HG03457 (cell line): ENCODE data around the gene COL15A1.

ENCODE experiments used
- ATAC-seq: cut with Tn5 transposase; IDR thresholded peaks from one replicate; pipeline ENCODE4 v1.9.1; 2021; ENCODE audit warnings: moderate number of reproducible peaks; ENCODE audit not compliant: unreplicated experiment

The COL15A1 gene

GRCh38 chr9:98971168-98971914 lies 27.6 kb downstream of the COL15A1 start:
- no peak for ATAC-seq

- ATAC-seq = no peak
Observed at GRCh38 chr9:98971915-98972223, 28.2 kb downstream of the COL15A1 start.

GRCh38 chr9:98972716-98973115 lies 29.0 kb downstream of the COL15A1 start:
- ATAC-seq = no peak

- ATAC-seq = no peak
Observed at GRCh38 chr9:98973171-98973570, 29.5 kb downstream of the COL15A1 start.

GRCh38 chr9:98973576-98973975 lies 29.9 kb downstream of the COL15A1 start:
- ATAC-seq = no peak

GRCh38 chr9:98974106-98974505 lies 30.4 kb downstream of the COL15A1 start:
- ATAC-seq = no peak

GRCh38 chr9:98974554-98974953 lies 30.8 kb downstream of the COL15A1 start:
- no peak for ATAC-seq

- peak; percentile 83 for ATAC-seq
Observed at GRCh38 chr9:98974994-98975712, 31.4 kb downstream of the COL15A1 start.

GRCh38 chr9:98975838-98976237 lies 32.1 kb downstream of the COL15A1 start:
- no peak for ATAC-seq

GRCh38 chr9:98977246-98977714 lies 33.6 kb downstream of the COL15A1 start:
- no peak for ATAC-seq

- ATAC-seq = no peak
Observed at GRCh38 chr9:98977813-98978212, 34.1 kb downstream of the COL15A1 start.

- ATAC-seq = no peak
Observed at GRCh38 chr9:98978231-98978681, 34.5 kb downstream of the COL15A1 start.

- ATAC-seq = no peak
Observed at GRCh38 chr9:98980291-98980690, 36.6 kb downstream of the COL15A1 start.

GRCh38 chr9:98983295-98984268 lies 39.9 kb downstream of the COL15A1 start:
- no peak for ATAC-seq

- ATAC-seq = no peak
Observed at GRCh38 chr9:98985596-98985995, 41.9 kb downstream of the COL15A1 start.

- ATAC-seq = no peak
Observed at GRCh38 chr9:98986866-98987651, 43.4 kb downstream of the COL15A1 start.

GRCh38 chr9:98989036-98990000 lies 45.6 kb downstream of the COL15A1 start:
- no peak for ATAC-seq

- no peak for ATAC-seq
Observed at GRCh38 chr9:98990181-98990870, 46.6 kb downstream of the COL15A1 start.
